HG03064 (cell line): ENCODE data around the gene CLASP1.
"Not testable (repeated sequence)": the region's sequence is repeated elsewhere in the genome, so short reads cannot be mapped to it uniquely, and the experiment has no call there.

Source experiments
- ATAC-seq: cut with Tn5 transposase; IDR thresholded peaks from one replicate; pipeline ENCODE4 v1.9.1; 2021; ENCODE audit warnings: low read depth; ENCODE audit not compliant: unreplicated experiment

Gene CLASP1

GRCh38 chr2:121362774-121363173 is 286.5 kb downstream of the CLASP1 start:
- no peak for ATAC-seq

DNA sequence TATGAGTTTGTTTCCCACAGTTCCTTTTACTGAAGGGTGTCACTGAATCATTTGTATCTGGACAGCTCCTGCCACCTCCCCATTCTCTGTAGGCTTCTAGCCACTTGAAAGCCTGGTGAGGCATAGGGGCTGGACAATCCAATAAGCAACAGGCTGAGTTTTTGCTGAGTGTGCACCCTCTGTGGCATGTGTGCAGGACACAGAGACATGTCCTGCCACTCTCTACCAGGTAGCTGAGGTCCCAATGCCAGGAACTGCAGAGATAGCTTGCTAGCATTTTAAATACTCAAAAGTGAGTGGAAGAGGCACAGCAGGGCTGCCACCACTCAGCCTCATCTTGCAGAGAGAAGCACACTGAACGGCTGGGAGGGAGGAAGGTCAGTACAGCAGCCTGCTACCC is 287.0 kb downstream of the CLASP1 start:
- ATAC-seq, result no peak

- no peak for ATAC-seq
Observed at GRCh38 chr2:121360566-121361300, 288.5 kb downstream of the CLASP1 start.

DNA sequence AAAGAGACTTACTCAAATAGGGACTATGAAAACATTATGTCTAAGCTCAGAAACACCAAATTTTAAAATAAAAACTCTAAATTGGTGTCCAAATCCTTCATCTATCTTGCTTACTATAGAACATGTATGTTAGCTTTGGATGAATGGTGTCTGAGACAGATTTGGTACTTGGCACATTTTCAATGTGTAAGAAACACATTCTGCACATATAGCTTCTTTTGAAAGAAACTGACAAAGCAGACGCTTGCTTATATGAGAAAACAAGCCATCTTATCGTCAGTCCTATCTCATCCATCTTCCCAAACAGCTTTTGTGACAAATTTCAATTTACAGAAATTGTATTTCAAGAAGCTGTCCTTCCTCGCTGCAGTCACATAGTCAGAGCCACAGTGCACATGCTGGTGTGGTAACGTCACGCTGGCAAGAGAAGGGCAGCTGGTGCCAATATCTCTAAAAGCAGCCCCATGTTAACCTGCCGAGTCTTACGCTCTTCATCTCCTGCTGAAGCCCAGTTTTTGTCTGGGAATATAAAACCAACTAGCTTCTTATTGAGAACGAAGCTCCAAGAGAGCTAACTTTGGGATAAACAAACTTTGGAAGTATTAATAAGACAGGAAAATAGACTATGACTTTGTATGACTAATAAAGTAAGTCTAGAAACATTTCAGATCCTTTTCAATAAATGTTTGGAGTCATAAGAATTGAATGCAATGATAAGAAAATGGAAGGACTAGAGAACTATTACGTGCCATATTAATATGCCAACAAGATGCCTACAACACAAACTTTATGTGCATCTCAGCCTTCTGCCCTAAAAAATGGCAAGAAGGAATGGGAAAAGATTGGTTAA is 289.3 kb downstream of the CLASP1 start:
- ATAC-seq, result no peak

DNA sequence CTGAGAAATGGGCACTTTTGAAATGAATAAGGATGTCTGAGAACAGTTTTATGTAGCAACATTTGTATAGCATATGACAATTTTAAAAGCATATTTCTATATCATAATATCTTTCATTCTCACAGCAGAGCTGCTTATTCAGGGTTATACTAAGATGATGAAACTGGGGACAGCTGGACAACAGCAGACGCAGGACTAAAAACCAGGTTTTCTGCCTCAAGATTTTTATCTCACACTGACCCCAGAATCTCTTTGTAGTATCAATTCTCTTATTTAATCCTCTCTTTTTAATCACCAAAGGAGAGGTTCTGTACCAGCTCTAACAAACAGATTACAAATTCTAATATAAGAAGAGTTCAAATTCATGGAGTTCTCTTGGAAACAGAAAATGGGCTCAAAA is 290.1 kb downstream of the CLASP1 start:
- ATAC-seq, result no peak

GRCh38 chr2:121358291-121358690 is 291.0 kb downstream of the CLASP1 start:
- ATAC-seq, result no peak

DNA sequence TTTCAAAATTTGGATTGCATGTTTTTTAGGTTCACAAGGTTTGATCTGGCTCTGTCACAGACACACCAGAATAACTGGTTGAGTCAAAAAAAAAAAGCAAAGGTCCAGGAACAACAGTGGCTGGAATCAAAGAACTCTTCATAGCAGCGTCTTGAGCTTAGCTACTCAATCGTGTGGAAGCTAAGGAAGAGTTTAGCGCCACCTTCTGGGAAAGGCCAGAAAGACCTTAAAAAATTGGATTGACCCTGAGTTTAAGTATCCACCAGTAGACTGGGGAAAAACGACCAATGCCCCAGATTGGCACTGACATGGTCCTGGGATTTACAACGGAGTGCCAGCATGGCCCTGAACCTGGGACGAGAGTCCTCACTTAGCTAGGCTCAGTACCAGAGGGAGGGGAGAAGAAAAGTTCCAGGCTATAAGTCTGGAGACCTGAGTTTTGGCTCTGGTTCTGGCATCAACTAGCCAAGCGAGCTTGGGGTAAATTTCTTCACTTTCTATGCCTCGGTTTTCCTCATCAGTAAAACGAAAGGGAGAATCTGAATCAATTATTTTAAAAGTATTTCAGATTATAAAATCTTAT is 293.1 kb downstream of the CLASP1 start:
- ATAC-seq, result no peak

DNA sequence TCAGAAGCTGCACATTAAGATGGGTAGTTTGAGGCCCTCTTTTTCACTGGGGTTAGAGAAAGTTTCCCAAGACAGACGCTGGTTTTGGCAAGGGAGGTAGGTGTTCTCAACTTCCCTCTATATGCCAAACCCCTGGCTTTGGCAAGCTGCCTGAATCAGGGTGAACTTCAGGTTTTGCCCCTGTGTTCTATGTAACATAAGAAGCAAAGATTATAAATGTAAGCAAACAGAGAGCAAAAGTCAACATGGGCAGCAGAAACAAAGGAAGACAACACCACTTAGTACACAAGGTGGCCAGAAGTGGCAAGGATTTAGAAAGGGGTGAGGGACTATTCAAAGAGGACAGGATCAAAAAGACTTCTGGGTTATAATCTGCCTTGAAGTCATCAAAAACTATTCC is 293.8 kb downstream of the CLASP1 start:
- no peak for ATAC-seq

- ATAC-seq, result no peak
Observed at GRCh38 chr2:121351521-121352318, 297.5 kb downstream of the CLASP1 start.

DNA sequence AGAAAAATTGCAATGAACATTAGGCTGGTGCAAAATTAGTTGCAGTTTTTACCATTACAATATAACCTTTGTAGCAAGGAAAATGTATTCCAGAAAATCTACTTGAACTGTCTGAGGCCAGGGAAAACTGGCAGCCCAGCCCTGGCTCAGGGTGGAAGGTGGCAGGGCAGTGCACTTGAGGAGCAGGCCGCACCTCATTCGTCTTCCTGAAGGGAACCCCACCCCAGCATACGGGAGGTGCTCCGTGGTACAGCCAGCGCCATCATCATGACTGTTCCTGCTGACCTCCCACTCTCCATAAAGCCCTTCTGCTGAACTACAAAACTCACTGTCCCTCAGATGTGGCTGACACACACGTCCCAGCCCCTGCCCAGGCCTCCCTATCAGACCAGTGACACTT is 298.4 kb downstream of the CLASP1 start:
- ATAC-seq, result no peak

DNA sequence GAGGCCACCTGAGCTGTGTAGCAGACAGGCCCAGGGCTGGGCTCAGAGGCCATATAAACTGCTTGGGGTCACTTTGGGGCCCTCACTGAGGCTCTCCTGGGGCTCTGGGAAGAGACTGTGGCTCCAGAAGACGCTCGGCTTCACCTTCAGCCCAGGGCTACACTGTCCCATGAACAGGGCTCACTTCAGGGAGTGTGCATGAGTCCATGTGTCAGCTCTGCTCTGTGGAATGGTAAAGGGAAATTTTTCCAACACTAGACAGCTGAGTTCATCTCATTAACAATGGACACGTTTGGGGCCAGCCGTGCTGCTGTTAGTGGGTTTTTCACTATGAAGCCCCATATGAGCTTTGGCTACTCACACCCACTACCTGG is 298.9 kb downstream of the CLASP1 start:
- ATAC-seq, result no peak

DNA sequence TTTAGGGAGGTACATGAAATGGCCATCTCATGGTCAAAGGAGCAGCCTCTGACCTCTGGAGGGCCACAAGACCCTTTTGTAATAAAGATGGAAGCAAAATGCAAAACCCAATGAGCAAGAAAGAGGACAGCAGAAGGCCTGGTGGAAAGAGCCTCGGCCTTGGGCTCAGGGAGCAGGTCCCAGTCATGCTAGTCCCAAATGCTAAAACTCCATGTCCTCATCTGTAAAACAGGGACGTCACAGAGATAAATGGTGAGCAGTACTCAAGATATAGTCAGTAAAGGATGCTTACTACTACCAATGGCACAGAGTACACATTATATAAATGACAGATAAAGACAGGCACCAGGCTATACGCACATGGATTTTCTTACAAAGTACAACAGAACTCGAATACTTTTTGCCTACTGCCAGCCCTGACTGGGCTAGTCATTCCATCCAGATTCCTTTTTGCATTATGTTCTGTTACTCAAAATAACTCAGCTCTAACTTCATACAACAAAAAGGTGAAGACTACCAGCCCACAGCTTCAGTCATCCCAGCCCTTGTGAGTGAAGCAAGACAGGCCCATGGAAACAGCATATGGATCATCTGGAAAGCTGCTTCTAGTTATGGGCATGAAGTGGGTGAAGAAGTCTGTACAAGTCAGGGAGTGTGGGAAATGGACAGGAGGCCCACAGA is 299.4 kb downstream of the CLASP1 start:
- no peak for ATAC-seq

DNA sequence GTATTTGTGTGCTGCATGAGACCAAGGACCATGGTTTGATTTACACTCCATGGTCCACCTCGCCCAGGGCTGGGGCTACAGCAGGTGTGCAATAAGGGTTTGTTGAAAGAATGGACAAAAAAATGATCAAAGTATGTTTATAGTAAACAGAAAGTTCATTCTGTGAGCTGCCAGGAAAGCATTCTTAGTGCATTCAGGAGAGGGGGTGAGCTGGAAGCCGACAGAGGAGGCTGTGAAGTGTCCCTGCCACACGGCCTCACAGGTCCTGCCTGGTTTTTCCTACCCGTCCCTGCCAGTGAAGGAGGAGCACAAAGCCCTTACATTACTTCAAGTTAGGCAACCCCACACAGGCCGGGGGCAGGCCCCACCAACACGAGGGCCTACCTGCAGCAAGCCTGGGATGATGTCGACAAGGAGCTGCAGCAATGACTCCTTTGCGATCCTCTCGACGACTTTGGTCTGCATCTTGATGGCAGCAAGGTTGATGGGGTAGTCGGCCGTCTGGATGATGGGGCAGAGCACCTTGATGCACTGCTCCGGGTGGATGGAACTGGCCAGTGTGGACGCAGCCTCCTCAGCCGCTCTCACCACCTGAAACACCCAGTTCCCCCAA is 301.0 kb downstream of the CLASP1 start:
- ATAC-seq, result no peak

DNA sequence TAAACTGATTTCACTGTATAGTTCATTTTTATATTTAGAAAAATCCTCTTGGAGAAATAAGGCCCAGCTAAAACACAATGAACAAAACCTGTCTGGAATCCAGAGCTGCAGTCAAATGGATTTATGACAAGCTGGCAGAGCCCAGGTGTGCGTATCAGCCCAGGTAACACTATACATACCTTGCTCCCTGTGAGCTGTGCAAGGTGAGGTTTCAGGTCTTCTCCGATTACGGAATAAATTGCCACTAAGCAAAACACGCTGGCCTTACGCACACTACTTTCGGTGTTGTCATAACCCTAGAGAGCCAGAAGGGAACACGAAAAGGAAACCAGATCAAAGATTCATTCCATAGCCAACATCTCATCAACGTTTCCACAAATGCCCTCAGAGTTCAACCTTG is 302.4 kb downstream of the CLASP1 start:
- ATAC-seq, result no peak

DNA sequence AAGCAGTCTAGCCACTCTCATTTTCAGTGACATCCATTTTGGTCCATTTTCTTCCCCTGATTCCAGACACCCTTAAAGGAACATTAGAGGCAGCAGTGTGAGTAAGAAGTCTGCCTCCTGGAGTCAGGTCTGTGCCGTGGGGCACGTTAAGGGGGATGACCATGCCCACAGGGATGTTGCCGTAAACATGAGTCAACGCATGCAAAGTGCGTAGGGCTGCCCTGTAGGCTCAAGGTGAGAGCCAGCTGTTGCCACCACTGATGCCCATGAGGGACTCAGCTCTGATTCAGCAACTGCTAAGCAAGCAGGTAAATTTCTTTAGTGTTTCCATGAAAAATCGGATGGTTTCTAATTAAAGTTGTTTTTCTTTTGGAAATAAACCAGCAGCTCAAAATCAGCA is 302.9 kb downstream of the CLASP1 start:
- ATAC-seq, result no peak

DNA sequence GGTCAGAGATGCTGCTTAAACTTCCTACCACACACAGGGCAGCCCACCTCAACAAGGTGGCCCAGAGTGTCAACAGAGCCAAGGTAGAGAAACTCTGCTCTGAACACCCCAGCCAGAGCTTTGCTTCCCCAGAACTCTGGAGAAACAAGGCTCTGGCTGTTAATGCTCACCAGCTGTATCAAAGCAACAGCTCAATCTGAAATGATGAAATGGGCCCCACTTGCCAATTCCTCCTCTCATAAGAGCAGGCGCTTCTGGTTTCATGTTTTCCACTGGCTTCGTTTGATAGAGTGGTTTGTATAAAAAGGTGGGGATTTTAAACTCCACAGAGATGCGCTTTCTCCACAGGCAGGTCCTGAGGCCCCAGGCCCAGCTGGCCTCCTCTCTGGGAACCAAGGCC is 303.4 kb downstream of the CLASP1 start:
- ATAC-seq, result no peak

GRCh38 chr2:121345101-121345500 is 304.2 kb downstream of the CLASP1 start:
- no peak for ATAC-seq

GRCh38 chr2:121343828-121344399 is 305.3 kb downstream of the CLASP1 start:
- not testable (repeated sequence) for ATAC-seq

DNA sequence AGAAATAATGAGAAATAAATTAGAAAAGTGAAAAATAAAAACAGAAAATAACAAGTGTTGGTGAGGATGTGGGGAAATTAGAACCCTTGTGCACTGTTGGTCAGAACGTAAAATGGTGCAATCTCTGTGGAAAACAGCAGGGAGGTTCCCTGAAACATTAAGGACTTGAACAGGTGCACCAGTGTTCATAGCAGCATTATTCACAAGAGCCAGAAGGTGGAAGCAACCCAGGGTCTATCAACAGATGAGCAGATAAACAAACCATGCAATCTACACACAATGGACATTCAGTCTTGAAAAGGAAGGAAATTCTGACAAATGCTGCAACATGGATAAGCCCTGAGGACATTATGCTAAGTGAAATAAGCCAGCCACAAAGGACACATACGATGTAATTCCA is 306.1 kb downstream of the CLASP1 start:
- no peak for ATAC-seq

- ATAC-seq, result no peak
Observed at GRCh38 chr2:121342751-121343150, 306.5 kb downstream of the CLASP1 start.
